Neural cell (in vitro differentiated cells): Measurements from ENCODE around the gene KIF21B. TPM values are rescaled to one million over a fixed set of nuclear protein-coding genes. Genes with fewer than 3 reads are reported as not detected.

Source experiments
- H2AFZ ChIP-seq: fragments of 200-600, 300-800 bp; sonication (generic), shearing (Covaris generic); 2 replicates; pipeline ENCODE4 v1.6.0; 2014; ENCODE audit warnings: low read depth, mild to moderate bottlenecking, antibody characterized with exemption, low read length, moderate library complexity
- H3F3A ChIP-seq: fragments of 200-600 bp; shearing (Covaris generic); 2 replicates; pipeline ENCODE4 v1.6.1; 2016; ENCODE audit warnings: mild to moderate bottlenecking, moderate library complexity, mixed read lengths, antibody characterized with exemption, low read length; ENCODE audit not compliant: insufficient read depth, poor library complexity, severe bottlenecking
- H3K27ac ChIP-seq: fragments of 200-600, 300-800 bp; sonication (generic), shearing (Covaris generic); 2 replicates; pipeline ENCODE4 v1.5.1; 2014; ENCODE audit warnings: mild to moderate bottlenecking, low read length, moderate library complexity
- H3K27me3 ChIP-seq: fragments of 300-800, 200-600 bp; sonication (generic), shearing (Covaris generic); 2 replicates; pipeline ENCODE4 v1.6.0; 2014; ENCODE audit warnings: mild to moderate bottlenecking, low read depth, low read length, moderate library complexity; ENCODE audit not compliant: insufficient read depth
- H3K36me3 ChIP-seq: fragments of 300-800, 200-600 bp; sonication (generic), shearing (Covaris generic); 2 replicates; pipeline ENCODE4 v1.5.1; 2014; ENCODE audit warnings: mild to moderate bottlenecking, antibody characterized with exemption, low read length, moderate library complexity; ENCODE audit not compliant: insufficient read depth
- H3K4me2 ChIP-seq: fragments of 300-800, 200-600 bp; sonication (generic), shearing (Covaris generic); 2 replicates; pipeline ENCODE4 v1.6.0; 2014; ENCODE audit warnings: mild to moderate bottlenecking, low read length
- H3K4me3 ChIP-seq: fragments of 300-800, 200-600 bp; sonication (generic), shearing (Covaris generic); 2 replicates; pipeline ENCODE4 v1.5.1; 2014; ENCODE audit warnings: mild to moderate bottlenecking, low read length, moderate library complexity
- H3K79me2 ChIP-seq: fragments of 200-600 bp; shearing (Covaris generic); replicated peaks from 2 replicates; pipeline ENCODE4 v1.6.0; 2014; ENCODE audit warnings: mild to moderate bottlenecking, low read length, moderate library complexity; ENCODE audit not compliant: insufficient read depth
- H3K9ac ChIP-seq: fragments of 300-800, 200-600 bp; sonication (generic), shearing (Covaris generic); 2 replicates; pipeline ENCODE4 v1.6.1; 2016; ENCODE audit warnings: mild to moderate bottlenecking, low read length, mixed read lengths
- H3K9me2 ChIP-seq: fragments of 200-600 bp; shearing (Covaris generic); 2 replicates; pipeline ENCODE4 v1.6.1; 2016; ENCODE audit warnings: mild to moderate bottlenecking, low read length, mixed read lengths; ENCODE audit not compliant: insufficient read depth
- H3K9me3 ChIP-seq: fragments of 200-600, 300-800 bp; sonication (generic), shearing (Covaris generic); 2 replicates; pipeline ENCODE4 v1.6.1; 2016; ENCODE audit warnings: mild to moderate bottlenecking, mixed run types, low read length, moderate library complexity, mixed read lengths
- H4K20me1 ChIP-seq: fragments of 200-600 bp; shearing (Covaris generic); 2 replicates; pipeline ENCODE4 v1.6.1; 2016; ENCODE audit warnings: mild to moderate bottlenecking, mixed run types; ENCODE audit not compliant: insufficient read depth
- EP300 ChIP-seq: fragments of 450-650 bp; conservative IDR thresholded peaks from 2 replicates; pipeline ENCODE4 v1.6.1; 2014; ENCODE audit warnings: antibody characterized with exemption, mild to moderate bottlenecking, moderate library complexity; ENCODE audit not compliant: poor library complexity, severe bottlenecking
- EZH2 ChIP-seq: fragments of 200-600, 300-800 bp; shearing (Covaris generic), sonication (generic); IDR thresholded peaks from 2 replicates; pipeline ENCODE4 v1.6.1; 2014; ENCODE audit warnings: antibody characterized with exemption, low read length, borderline replicate concordance, mild to moderate bottlenecking; ENCODE audit not compliant: insufficient read depth, poor library complexity, severe bottlenecking
- MXI1 ChIP-seq: fragments of 450-650 bp; conservative IDR thresholded peaks from 2 replicates; pipeline ENCODE4 v1.6.1; 2014; ENCODE audit warnings: antibody characterized with exemption, mild to moderate bottlenecking; ENCODE audit not compliant: poor library complexity, severe bottlenecking
- POLR2AphosphoS5 ChIP-seq: IDR thresholded peaks from 2 replicates; pipeline ENCODE4 v1.6.1; 2012
- RAD21 ChIP-seq: fragments of 450-650 bp; conservative IDR thresholded peaks from 2 replicates; pipeline ENCODE4 v1.6.1; 2014; ENCODE audit warnings: antibody characterized with exemption, mild to moderate bottlenecking, moderate library complexity
- SMC3 ChIP-seq: fragments of 450-650 bp; conservative IDR thresholded peaks from 2 replicates; pipeline ENCODE4 v1.6.1; 2014; ENCODE audit warnings: antibody characterized with exemption, mild to moderate bottlenecking, moderate library complexity; ENCODE audit not compliant: poor library complexity
- TAF1 ChIP-seq: IDR thresholded peaks from 2 replicates; pipeline ENCODE4 v1.6.1; 2012; ENCODE audit warnings: low read depth
- polyA plus RNA-seq: library from polyadenylated mRNA; depleted of rRNA; stranded (reverse); fragments of >200 nt; gene quantifications from 2 replicates; pipeline ENCODE4 v1.2.3, GENCODE V29; 2014
- TF ChIP-seq, protein P1 (sequence below): fragments of 450-650 bp; IDR thresholded peaks from 2 replicates; pipeline ENCODE4 v1.5.1; 2014; ENCODE audit warnings: antibody characterized with exemption, mild to moderate bottlenecking, moderate library complexity; ENCODE audit not compliant: poor library complexity, severe bottlenecking
- TF ChIP-seq, protein P2 (sequence below): IDR thresholded peaks from 2 replicates; pipeline ENCODE4 v1.6.1; 2012; ENCODE audit warnings: borderline replicate concordance

Gene KIF21B
- polyA plus RNA-seq, 1 donor from 2014 or later = 53.7 TPM

DNA sequence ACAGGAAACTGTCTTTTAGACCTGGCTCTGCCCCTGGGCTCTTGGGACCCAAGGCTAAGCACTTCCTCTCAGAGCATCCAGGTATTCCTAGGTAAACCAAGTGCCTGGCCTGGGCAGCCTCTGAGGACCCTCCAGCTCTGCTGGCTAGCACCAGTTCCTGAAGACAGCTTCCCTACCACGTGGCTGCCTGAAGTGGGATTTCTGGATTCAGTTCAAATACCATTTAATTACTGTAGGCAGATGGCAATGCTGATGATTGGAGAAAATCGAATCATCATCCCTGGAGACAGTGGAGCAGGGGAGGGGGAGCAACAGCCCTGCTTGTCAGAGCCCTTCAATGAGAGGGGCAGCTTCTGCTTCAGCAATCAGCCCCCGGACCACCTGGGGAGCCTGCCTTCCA, 11.9 kb downstream of the KIF21B start:
- H3K4me2 ChIP-seq = no peak overlapping the region
- H3K9me2 ChIP-seq = no peaks in the 10 kb centered on the region
- no peak overlapping the region for H2AFZ ChIP-seq
- H3K9ac ChIP-seq = peak overlapping the region; percentile 1
- no peaks in the 10 kb centered on the region for H3F3A ChIP-seq
- H3K27me3 ChIP-seq = no peaks in the 10 kb centered on the region
- H3K36me3 ChIP-seq = no peaks in the 10 kb centered on the region
- TF ChIP-seq POLR2AphosphoS5 = no peak
- no peak for TF ChIP-seq EP300
- no peak for TF ChIP-seq RAD21
- TF ChIP-seq, protein P1, sequence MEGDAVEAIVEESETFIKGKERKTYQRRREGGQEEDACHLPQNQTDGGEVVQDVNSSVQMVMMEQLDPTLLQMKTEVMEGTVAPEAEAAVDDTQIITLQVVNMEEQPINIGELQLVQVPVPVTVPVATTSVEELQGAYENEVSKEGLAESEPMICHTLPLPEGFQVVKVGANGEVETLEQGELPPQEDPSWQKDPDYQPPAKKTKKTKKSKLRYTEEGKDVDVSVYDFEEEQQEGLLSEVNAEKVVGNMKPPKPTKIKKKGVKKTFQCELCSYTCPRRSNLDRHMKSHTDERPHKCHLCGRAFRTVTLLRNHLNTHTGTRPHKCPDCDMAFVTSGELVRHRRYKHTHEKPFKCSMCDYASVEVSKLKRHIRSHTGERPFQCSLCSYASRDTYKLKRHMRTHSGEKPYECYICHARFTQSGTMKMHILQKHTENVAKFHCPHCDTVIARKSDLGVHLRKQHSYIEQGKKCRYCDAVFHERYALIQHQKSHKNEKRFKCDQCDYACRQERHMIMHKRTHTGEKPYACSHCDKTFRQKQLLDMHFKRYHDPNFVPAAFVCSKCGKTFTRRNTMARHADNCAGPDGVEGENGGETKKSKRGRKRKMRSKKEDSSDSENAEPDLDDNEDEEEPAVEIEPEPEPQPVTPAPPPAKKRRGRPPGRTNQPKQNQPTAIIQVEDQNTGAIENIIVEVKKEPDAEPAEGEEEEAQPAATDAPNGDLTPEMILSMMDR = no peak
- no peak for TF ChIP-seq EZH2
- no peak for TF ChIP-seq TAF1
- no peak for TF ChIP-seq MXI1
- TF ChIP-seq, protein P2, sequence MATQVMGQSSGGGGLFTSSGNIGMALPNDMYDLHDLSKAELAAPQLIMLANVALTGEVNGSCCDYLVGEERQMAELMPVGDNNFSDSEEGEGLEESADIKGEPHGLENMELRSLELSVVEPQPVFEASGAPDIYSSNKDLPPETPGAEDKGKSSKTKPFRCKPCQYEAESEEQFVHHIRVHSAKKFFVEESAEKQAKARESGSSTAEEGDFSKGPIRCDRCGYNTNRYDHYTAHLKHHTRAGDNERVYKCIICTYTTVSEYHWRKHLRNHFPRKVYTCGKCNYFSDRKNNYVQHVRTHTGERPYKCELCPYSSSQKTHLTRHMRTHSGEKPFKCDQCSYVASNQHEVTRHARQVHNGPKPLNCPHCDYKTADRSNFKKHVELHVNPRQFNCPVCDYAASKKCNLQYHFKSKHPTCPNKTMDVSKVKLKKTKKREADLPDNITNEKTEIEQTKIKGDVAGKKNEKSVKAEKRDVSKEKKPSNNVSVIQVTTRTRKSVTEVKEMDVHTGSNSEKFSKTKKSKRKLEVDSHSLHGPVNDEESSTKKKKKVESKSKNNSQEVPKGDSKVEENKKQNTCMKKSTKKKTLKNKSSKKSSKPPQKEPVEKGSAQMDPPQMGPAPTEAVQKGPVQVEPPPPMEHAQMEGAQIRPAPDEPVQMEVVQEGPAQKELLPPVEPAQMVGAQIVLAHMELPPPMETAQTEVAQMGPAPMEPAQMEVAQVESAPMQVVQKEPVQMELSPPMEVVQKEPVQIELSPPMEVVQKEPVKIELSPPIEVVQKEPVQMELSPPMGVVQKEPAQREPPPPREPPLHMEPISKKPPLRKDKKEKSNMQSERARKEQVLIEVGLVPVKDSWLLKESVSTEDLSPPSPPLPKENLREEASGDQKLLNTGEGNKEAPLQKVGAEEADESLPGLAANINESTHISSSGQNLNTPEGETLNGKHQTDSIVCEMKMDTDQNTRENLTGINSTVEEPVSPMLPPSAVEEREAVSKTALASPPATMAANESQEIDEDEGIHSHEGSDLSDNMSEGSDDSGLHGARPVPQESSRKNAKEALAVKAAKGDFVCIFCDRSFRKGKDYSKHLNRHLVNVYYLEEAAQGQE = no peak
- H3K27ac ChIP-seq = peak overlapping the region; percentile 77
- H4K20me1 ChIP-seq = peaks cover 85% of the 10 kb centered on the region
- peak overlapping the region; percentile 62 for H3K4me3 ChIP-seq
- peaks cover 89% of the 10 kb centered on the region for H3K79me2 ChIP-seq
- H3K9me3 ChIP-seq = no peaks in the 10 kb centered on the region

DNA sequence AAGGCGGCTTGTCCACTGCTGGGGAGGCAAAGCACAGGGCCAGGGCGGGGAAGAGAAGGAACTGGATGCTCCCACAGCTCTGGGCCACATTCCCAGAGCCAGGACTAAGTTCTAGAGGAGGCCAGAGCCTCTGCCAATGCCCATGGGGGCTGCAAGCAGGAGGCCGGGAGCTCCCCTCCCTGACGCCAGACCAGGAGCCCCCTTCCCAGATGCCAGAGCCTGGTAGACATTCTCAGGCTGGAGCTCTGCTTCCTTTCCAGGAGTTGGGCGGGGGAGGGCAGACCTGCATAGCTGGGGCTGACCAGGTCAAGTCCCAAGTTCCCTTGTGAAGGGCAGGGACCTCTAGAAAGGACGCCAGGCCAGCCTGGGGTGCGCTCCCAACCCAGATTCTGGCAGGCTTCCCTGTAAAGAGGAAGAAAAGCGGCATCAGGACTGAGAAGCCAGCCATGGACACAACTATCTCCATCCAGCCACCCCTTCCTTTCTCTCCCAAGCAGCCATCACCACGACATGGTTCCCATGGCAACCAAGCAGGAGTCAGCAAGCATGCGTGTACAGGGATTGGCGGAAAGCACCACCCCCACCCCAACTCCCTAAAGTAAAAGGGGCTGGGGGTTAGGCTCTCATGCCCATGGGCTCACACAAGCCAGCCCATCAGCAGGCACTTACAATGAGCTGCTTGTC, 13.4 kb downstream of the KIF21B start:
- Histone ChIP-seq H3K36me3 (peaks cover 5% of the 10 kb centered on the region), H3K27ac (peak overlapping the region; percentile 77), H3K9ac (peak overlapping the region; percentile 60), H3K9me2 (no peaks in the 10 kb centered on the region), H3K79me2 (peaks cover 77% of the 10 kb centered on the region), H3K9me3 (no peaks in the 10 kb centered on the region), H2AFZ (no peak overlapping the region), H4K20me1 (peaks cover 70% of the 10 kb centered on the region), H3K27me3 (no peaks in the 10 kb centered on the region), H3K4me3 (peak overlapping the region; percentile 62), H3K4me2 (peak overlapping the region; percentile 58), H3F3A (no peaks in the 10 kb centered on the region)
- TF ChIP-seq MXI1 (peak; percentile 85), RAD21 (peak; percentile 34), SMC3 (peak; percentile 57)
- TF ChIP-seq, protein P1 = no peak
- TF ChIP-seq, protein P2 = no peak
